CD4-positive, CD25-positive, alpha-beta regulatory T cell (primary cell): ENCODE results near the gene SRGAP2B. TPM values are rescaled to one million over a fixed set of nuclear protein-coding genes. Genes with fewer than 3 reads are reported as not detected.
"Not testable (repeated sequence)": the region's sequence is repeated elsewhere in the genome, so short reads cannot be mapped to it uniquely, and the experiment has no call there.

Source experiments
- ATAC-seq, 2 donors: fragments of 150-1000 bp; cut with Tn5 transposase; one replicate each; pipeline ENCODE4 v1.10.0; 2021; ENCODE audit warnings: low read depth in 2 of 2, moderate number of reproducible peaks in 2 of 2, moderate library complexity in 1 of 2
- DNase-seq, 3 donors: peaks; one replicate each; pipeline versions ENCODE4 v3.0.0 to v3.0.0-alpha.2; 2012 to 2022; ENCODE audit warnings: mixed read lengths in 1 of 3
- H3K27ac ChIP-seq: one replicate; pipeline ENCODE4 v1.7.0; 2013; ENCODE audit warnings: mild to moderate bottlenecking, low read length; ENCODE audit not compliant: insufficient read depth, poor library complexity, severe bottlenecking
- H3K27me3 ChIP-seq: one replicate; pipeline ENCODE4 v1.7.0; 2013; ENCODE audit warnings: low read length; ENCODE audit not compliant: control insufficient read depth, insufficient read depth
- H3K36me3 ChIP-seq: one replicate; pipeline ENCODE4 v1.7.0; 2013; ENCODE audit warnings: mild to moderate bottlenecking, low read length, moderate library complexity; ENCODE audit not compliant: control insufficient read depth, insufficient read depth
- H3K4me1 ChIP-seq: 2 replicates; pipeline ENCODE4 v1.7.0; 2013; ENCODE audit warnings: mild to moderate bottlenecking, low read length; ENCODE audit not compliant: insufficient read depth, control insufficient read depth, poor library complexity, severe bottlenecking
- H3K4me3 ChIP-seq: one replicate; pipeline ENCODE4 v1.7.0; 2013; ENCODE audit warnings: low read depth, mild to moderate bottlenecking, low read length, moderate library complexity
- H3K9me3 ChIP-seq, 2 experiments: 1 replicate in 1 of 2; 2 replicates in 1 of 2; pipeline ENCODE4 v1.7.0; 2013; ENCODE audit warnings: low read length in 2 of 2, mild to moderate bottlenecking in 1 of 2, moderate library complexity in 1 of 2; ENCODE audit not compliant: control insufficient read depth in 2 of 2
- H3K27ac Mint-ChIP-seq, 3 donors: one replicate each; pipeline ENCODE4 v1.8.0; 2020 to 2022; ENCODE audit warnings: mild to moderate bottlenecking in 3 of 3, mixed read lengths in 3 of 3, moderate library complexity in 2 of 3
- H3K27me3 Mint-ChIP-seq: one replicate; pipeline ENCODE4 v1.8.0; 2022; ENCODE audit warnings: mild to moderate bottlenecking, mixed read lengths
- H3K36me3 Mint-ChIP-seq: one replicate; pipeline ENCODE4 v1.8.0; 2020; ENCODE audit warnings: mixed read lengths
- H3K4me1 Mint-ChIP-seq, 4 donors: one replicate each; pipeline ENCODE4 v1.8.0; 2020 to 2022; ENCODE audit warnings: mixed read lengths in 4 of 4, mild to moderate bottlenecking in 1 of 4
- H3K4me3 Mint-ChIP-seq, 4 donors: one replicate each; pipeline ENCODE4 v1.8.0; 2020 to 2022; ENCODE audit warnings: mild to moderate bottlenecking in 4 of 4, mixed read lengths in 4 of 4, moderate library complexity in 3 of 4
- H3K9me3 Mint-ChIP-seq, 7 donors: one replicate each; pipeline ENCODE4 v1.8.0; 2020 to 2022; ENCODE audit warnings: mixed read lengths in 7 of 7, mild to moderate bottlenecking in 3 of 7, moderate library complexity in 2 of 7
- polyA plus RNA-seq, 4 donors: library from polyadenylated mRNA; unstranded; fragments of 300-500 nt; fragmentation: Illumina TruSeq; gene quantifications; one replicate each; pipeline ENCODE4 v1.2.3, GENCODE V29; 2021
- total RNA-seq: library from RNA; stranded (reverse); gene quantifications from one replicate; pipeline ENCODE4 v1.2.3, GENCODE V29; 2022

SRGAP2B gene
- total and polyA plus RNA-seq, 5 donors from 2014 or later, result 1.2 to 36.7 (median 2.1) TPM

DNA sequence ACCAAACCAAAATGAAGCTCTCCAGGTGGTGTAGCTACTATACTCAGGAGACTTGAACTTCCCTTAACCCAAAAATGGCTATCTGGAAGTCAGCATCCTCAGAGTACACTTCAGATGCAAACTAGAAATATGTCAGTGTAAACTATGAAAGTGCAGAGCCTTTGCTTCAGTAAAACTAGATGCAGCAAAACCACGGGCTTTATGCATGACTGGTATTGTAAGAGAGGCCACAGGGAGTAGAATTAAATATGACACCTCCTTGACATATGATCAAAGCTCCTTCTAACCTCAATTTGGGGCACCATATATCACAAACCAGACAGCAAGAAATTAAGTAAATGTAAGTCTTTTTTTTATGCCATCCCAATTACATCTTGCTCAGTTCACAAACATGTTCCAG lies 47.6 kb downstream of the SRGAP2B start:
- H3K36me3 Mint-ChIP-seq, H3K27ac Mint-ChIP-seq, H3K4me1 Mint-ChIP-seq, ATAC-seq, H3K4me1 ChIP-seq, H3K27ac ChIP-seq, H3K27me3 Mint-ChIP-seq, H3K9me3 Mint-ChIP-seq, H3K27me3 ChIP-seq, H3K4me3 ChIP-seq, H3K4me3 Mint-ChIP-seq, H3K9me3 ChIP-seq, H3K36me3 ChIP-seq, DNase-seq: not testable (repeated sequence)

DNA sequence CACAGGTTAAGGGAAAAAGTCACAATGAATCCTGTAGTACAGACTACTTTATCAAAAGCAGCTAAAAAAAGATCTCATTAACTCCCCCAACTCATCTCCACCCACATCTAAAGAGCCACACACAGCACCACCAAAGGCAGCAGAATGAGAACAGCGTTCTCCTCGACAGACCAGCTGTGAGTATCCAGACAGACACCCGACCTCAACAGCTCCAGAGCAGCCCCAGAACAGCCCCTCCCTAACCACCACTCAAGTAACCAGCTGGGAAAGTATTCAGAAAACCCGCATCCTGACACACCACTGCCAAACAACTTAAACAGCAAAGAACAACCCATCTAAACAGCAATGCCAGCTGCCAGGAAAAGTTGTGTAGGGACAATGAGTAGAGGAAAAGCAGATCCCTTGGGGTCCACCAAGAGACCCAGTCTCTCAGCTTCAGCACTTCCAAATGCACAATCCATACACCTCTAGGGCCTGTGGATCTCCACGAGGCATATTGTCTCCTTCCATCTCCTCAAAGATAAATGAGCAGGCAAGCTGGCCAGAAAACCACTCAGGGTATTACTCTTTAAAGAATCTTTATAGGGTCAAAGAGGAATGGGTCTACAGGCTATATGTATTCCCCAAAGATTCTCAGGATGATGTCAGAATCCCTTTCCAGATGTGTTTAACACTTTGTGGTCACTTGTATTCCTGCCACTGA lies 49.4 kb downstream of the SRGAP2B start:
- not testable (repeated sequence) for H3K27ac ChIP-seq, H3K36me3 Mint-ChIP-seq, H3K4me1 ChIP-seq, H3K27me3 ChIP-seq, H3K36me3 ChIP-seq, H3K27ac Mint-ChIP-seq, H3K9me3 Mint-ChIP-seq, H3K9me3 ChIP-seq, ATAC-seq, H3K27me3 Mint-ChIP-seq, DNase-seq, H3K4me3 ChIP-seq, H3K4me3 Mint-ChIP-seq, H3K4me1 Mint-ChIP-seq

DNA sequence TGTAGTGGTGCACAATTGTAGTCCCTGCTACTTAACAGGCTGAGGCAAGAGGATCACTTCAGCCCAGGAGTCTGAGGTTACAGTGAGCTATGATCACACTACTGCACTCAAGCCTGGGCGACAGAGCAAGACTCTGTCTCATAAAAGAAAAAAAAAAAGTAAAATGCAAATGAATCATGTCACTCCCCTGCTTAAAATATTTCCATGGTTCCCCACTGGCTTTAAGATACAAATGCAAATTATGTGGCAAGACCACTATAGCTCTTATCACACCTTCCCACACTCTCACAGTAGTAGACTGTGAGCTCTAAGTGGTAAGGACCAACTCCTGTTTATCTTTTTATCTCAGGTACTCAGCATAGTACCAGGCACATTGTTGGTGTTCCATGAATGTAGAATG lies 53.6 kb downstream of the SRGAP2B start:
- not testable (repeated sequence) for H3K27ac Mint-ChIP-seq, H3K27ac ChIP-seq, H3K27me3 ChIP-seq, H3K4me3 ChIP-seq, H3K27me3 Mint-ChIP-seq, H3K9me3 Mint-ChIP-seq, DNase-seq, H3K4me3 Mint-ChIP-seq, H3K36me3 Mint-ChIP-seq, H3K9me3 ChIP-seq, H3K4me1 Mint-ChIP-seq, H3K4me1 ChIP-seq, H3K36me3 ChIP-seq
- peak; percentile 24 to 28 for ATAC-seq

DNA sequence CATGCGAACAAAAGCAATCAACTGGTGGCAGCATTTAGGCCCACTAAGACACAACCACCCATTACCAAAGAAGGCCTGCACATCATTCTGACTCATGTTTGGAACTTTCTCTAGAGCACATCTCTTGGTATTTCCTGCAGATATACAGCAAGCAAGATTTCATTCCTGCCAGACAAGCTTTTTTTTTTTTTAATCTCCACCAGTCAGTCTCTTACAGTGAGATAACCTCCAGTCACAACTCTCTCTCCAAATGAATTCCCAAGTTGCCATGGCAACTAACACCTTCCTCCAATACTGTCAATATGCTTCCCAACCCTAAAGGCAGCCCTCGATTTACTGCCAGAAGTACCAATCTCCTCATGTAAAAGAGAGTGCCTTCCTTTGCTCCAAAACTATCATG lies 59.1 kb downstream of the SRGAP2B start:
- not testable (repeated sequence) for H3K36me3 Mint-ChIP-seq, H3K4me1 ChIP-seq, H3K9me3 ChIP-seq, ATAC-seq, H3K4me3 ChIP-seq, H3K27ac ChIP-seq, H3K4me3 Mint-ChIP-seq, H3K4me1 Mint-ChIP-seq, H3K27me3 ChIP-seq, DNase-seq, H3K36me3 ChIP-seq, H3K27ac Mint-ChIP-seq, H3K9me3 Mint-ChIP-seq, H3K27me3 Mint-ChIP-seq

DNA sequence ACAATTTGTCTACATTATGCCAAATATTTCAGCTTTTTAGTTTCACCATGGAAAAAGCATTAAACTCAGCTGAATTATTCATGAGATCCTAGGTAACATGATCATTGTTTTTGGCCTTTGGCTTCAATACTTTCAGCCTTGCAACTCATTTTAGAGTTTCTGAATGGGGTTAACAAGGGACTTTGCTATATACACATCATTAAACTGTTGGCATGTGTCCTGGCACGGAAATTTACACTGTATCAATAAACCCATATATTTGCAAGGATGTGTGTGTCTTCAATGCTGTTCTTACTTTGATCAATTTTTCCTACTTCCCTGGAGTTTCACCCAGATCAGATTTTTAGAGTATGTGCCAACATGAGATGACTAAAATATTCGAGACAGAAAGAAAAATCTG lies 61.6 kb downstream of the SRGAP2B start:
- not testable (repeated sequence) for H3K4me1 ChIP-seq, ATAC-seq, H3K4me3 Mint-ChIP-seq, H3K27me3 Mint-ChIP-seq, H3K9me3 Mint-ChIP-seq, H3K27ac ChIP-seq, H3K27me3 ChIP-seq, DNase-seq, H3K4me3 ChIP-seq, H3K36me3 ChIP-seq, H3K4me1 Mint-ChIP-seq, H3K9me3 ChIP-seq, H3K36me3 Mint-ChIP-seq, H3K27ac Mint-ChIP-seq

DNA sequence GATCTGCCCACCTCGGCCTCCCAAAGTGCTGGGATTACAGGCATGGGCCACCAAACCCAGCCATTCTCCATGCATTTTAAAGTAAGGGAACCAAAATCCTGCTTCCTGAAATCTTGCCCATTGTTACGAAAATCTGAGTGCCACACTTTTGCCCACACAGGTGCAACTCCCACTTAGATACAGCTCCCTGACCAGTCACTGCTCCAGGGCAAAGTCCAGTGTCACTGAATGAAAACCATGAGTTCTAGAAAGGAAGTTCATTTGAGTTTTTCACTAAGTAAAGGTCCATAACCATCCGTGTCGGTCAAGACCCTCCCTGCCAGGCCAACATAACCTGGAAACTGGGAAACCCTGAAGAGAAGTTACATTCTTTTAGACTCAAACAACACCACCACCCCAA lies 67.9 kb downstream of the SRGAP2B start:
- not testable (repeated sequence) for H3K36me3 Mint-ChIP-seq

DNA sequence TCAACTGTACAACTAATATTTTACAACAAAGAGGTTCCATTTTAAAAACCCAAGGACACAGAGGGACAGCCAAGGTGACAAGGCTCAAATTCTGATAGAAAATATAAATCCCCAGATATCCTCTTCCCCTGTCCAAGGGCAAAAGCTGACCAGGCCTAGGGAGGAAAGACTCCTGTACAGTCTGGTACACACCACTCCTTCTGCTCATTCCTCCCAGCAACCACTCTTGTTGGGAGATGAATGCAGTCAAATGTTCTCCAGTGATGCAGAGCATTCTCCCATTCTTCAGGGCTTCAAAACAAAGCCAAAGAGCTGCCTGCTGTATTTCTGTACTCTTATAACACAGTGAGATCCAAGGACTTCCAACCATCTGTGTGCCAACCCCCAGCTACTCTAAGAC lies 69.8 kb downstream of the SRGAP2B start:
- H3K4me3 ChIP-seq, H3K27me3 ChIP-seq, H3K4me1 ChIP-seq, H3K4me3 Mint-ChIP-seq, H3K9me3 ChIP-seq, H3K27ac Mint-ChIP-seq, H3K27ac ChIP-seq, H3K27me3 Mint-ChIP-seq, H3K4me1 Mint-ChIP-seq, ATAC-seq, DNase-seq, H3K9me3 Mint-ChIP-seq, H3K36me3 Mint-ChIP-seq, H3K36me3 ChIP-seq: not testable (repeated sequence)

More for the DNA sequence above, 67.9 kb downstream of the SRGAP2B start:
- not testable (repeated sequence) for H3K27ac ChIP-seq, H3K4me3 Mint-ChIP-seq, H3K9me3 ChIP-seq, H3K4me1 ChIP-seq, H3K4me3 ChIP-seq, DNase-seq, H3K27ac Mint-ChIP-seq, H3K36me3 ChIP-seq, H3K27me3 ChIP-seq, ATAC-seq, H3K27me3 Mint-ChIP-seq, H3K9me3 Mint-ChIP-seq, H3K4me1 Mint-ChIP-seq

DNA sequence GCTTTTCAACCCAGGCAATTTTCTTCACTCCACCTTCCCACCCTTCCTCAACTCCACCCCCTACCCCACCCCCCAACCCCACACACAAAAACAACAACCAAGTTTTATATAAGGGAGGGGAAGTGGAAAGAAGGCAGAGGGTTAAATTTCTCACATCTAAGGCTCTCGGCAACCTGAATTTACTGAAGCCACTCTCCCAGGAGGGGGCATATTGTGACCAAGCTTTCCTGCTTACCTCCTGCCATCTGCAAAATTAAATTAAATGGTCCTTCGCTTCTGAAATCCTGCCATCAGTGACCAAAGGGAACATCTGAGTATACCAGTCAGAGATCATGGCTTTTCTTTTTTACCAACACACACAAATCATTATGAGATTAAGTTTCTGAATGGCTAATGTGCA lies 72.9 kb downstream of the SRGAP2B start:
- H3K27ac Mint-ChIP-seq, result peak overlapping the region in 1 of 3 donors; percentile 47
- DNase-seq, H3K9me3 ChIP-seq, H3K27me3 ChIP-seq, H3K27me3 Mint-ChIP-seq, H3K4me3 ChIP-seq, H3K27ac ChIP-seq, H3K9me3 Mint-ChIP-seq, H3K36me3 ChIP-seq, ATAC-seq, H3K4me1 ChIP-seq, H3K36me3 Mint-ChIP-seq, H3K4me3 Mint-ChIP-seq, H3K4me1 Mint-ChIP-seq: not testable (repeated sequence)
